Endothelial cell of umbilical vein (primary cell): ENCODE data around the gene CHD9. TPM values are rescaled to one million over a fixed set of nuclear protein-coding genes. Genes with fewer than 3 reads are reported as not detected.

Experiments
- BruUV-seq: library from RNA; stranded (reverse); fragments of 400-500 nt; replicated peaks from 2 replicates; lab custom pipeline; 2021; lab: Mats Ljungman, UMichigan
- CTCF ChIA-PET: fragments of 300-600, 350-600 bp; sonication (Branson Sonifier 250); formaldehyde crosslinking; loops from one replicate; lab custom pipeline; 2021; ENCODE audit warnings: antibody characterized with exemption, inconsistent platforms; lab: Charles Lee
- POLR2A ChIA-PET: fragments of 300-600, 350-600 bp; sonication (Branson Sonifier 250); formaldehyde crosslinking; loops from one replicate; lab custom pipeline; 2021; ENCODE audit warnings: antibody characterized with exemption, inconsistent platforms; lab: Charles Lee
- DNase-seq: peaks from one replicate; pipeline ENCODE4 v3.0.0-alpha.2; 2011; ENCODE audit warnings: low read depth, low spot score
- FAIRE-seq: peaks from 2 replicates; lab custom pipeline; 2011; peaks lifted over from hg19 to GRCh38; lab: Jason Lieb, UNC
- H2AFZ ChIP-seq: 2 replicates; pipeline ENCODE4 v1.6.0; 2012; ENCODE audit warnings: low read depth, low read length, control low read depth, inconsistent platforms
- H3K27ac ChIP-seq: 2 replicates; pipeline ENCODE4 v1.5.1; 2011; ENCODE audit warnings: low read depth, mild to moderate bottlenecking, control low read depth, low read length, moderate library complexity; ENCODE audit not compliant: insufficient read depth
- H3K27me3 ChIP-seq, 2 experiments: 2 replicates each; pipeline versions ENCODE4 v1.6.0 to v1.6.1; 2011; ENCODE audit warnings: low read length in 2 of 2, mixed read lengths in 1 of 2; ENCODE audit not compliant: control insufficient read depth in 2 of 2, insufficient read depth in 2 of 2
- H3K36me3 ChIP-seq, 2 experiments: 2 replicates in 1 of 2; 3 replicates in 1 of 2; pipeline ENCODE4 v1.5.1; 2011; ENCODE audit warnings: low read length in 2 of 2, mild to moderate bottlenecking in 1 of 2, moderate library complexity in 1 of 2; ENCODE audit not compliant: control insufficient read depth in 2 of 2, insufficient read depth in 2 of 2; ENCODE audit errors: extremely low read depth in 1 of 2
- H3K4me1 ChIP-seq: 3 replicates; pipeline ENCODE4 v1.5.1; 2011; ENCODE audit warnings: mild to moderate bottlenecking, low read length; ENCODE audit not compliant: control insufficient read depth, insufficient read depth; ENCODE audit errors: extremely low read depth
- H3K4me2 ChIP-seq: 2 replicates; pipeline ENCODE4 v1.6.1; 2011; ENCODE audit warnings: low read length, control low read depth, mixed read lengths; ENCODE audit not compliant: insufficient read depth
- H3K4me3 ChIP-seq, 3 experiments: fragments of 200-600 bp in 1 of 3; sonication (generic), shearing (Covaris generic) in 1 of 3; replicated peaks in 1 of 3; 2 replicates each; pipeline ENCODE4 v1.5.1; 2011 to 2016; ENCODE audit warnings: control low read depth in 3 of 3, low read length in 3 of 3, mild to moderate bottlenecking in 2 of 3, inconsistent platforms in 1 of 3, low read depth in 1 of 3, moderate library complexity in 1 of 3; ENCODE audit not compliant: insufficient read depth in 1 of 3
- H3K79me2 ChIP-seq: 2 replicates; pipeline ENCODE4 v1.6.0; 2012; ENCODE audit warnings: low read length, inconsistent platforms; ENCODE audit not compliant: control insufficient read depth, insufficient read depth
- H3K9ac ChIP-seq: replicated peaks from 2 replicates; pipeline ENCODE3; 2011; ENCODE audit warnings: low read length, control low read depth; ENCODE audit not compliant: insufficient read depth; ENCODE audit errors: extremely low read depth
- H3K9me1 ChIP-seq: replicated peaks from 3 replicates; pipeline ENCODE4 v1.6.0; 2011; ENCODE audit warnings: mild to moderate bottlenecking, low read length; ENCODE audit not compliant: control insufficient read depth, insufficient read depth; ENCODE audit errors: extremely low read depth
- H3K9me3 ChIP-seq: replicated peaks from 2 replicates; pipeline ENCODE4 v1.5.1; 2012; ENCODE audit warnings: low read length, inconsistent platforms; ENCODE audit not compliant: control insufficient read depth, insufficient read depth
- H4K20me1 ChIP-seq: replicated peaks from 2 replicates; pipeline ENCODE3; 2011; ENCODE audit warnings: mild to moderate bottlenecking, low read length; ENCODE audit not compliant: control insufficient read depth, insufficient read depth; ENCODE audit errors: extremely low read depth
- EZH2 ChIP-seq: IDR thresholded peaks from 2 replicates; pipeline ENCODE4 v1.6.1; 2012; ENCODE audit warnings: borderline replicate concordance, low read depth, mild to moderate bottlenecking, moderate library complexity, low read length, inconsistent platforms; ENCODE audit not compliant: severe bottlenecking
- FOS ChIP-seq: IDR thresholded peaks from 2 replicates; pipeline ENCODE4 v1.6.1; 2011; ENCODE audit warnings: mild to moderate bottlenecking, low read length, moderate library complexity, borderline replicate concordance; ENCODE audit not compliant: insufficient read depth
- GATA2 ChIP-seq: IDR thresholded peaks from 2 replicates; pipeline ENCODE4 v1.7.0; 2011; ENCODE audit warnings: low read depth, mild to moderate bottlenecking, moderate library complexity, mixed read lengths, low read length; ENCODE audit not compliant: insufficient read length, insufficient read depth
- JUN ChIP-seq: IDR thresholded peaks from 2 replicates; pipeline ENCODE4 v1.6.1; 2011; ENCODE audit warnings: borderline replicate concordance, low read depth; ENCODE audit not compliant: insufficient read length, insufficient read depth
- MYC ChIP-seq: IDR thresholded peaks from one replicate; pipeline ENCODE4 v1.6.1; 2011; ENCODE audit warnings: mild to moderate bottlenecking, low read depth, low read length
- POLR2A ChIP-seq: IDR thresholded peaks from 2 replicates; pipeline ENCODE4 v1.6.1; 2012; ENCODE audit warnings: low read depth, mild to moderate bottlenecking, control low read depth, low read length
- POLR2AphosphoS5 ChIP-seq: IDR thresholded peaks from 2 replicates; pipeline ENCODE4 v1.6.1; 2012; ENCODE audit warnings: low read depth, mild to moderate bottlenecking, control low read depth, low read length, moderate library complexity; ENCODE audit not compliant: insufficient read depth
- dilution Hi-C: fragments of 300-500 bp; cut with MboI; formaldehyde crosslinking; loops from one replicate; pipeline ENCODE4 v1.15.0; 2019; ENCODE audit warnings: low sequenced_read_pairs; ENCODE audit not compliant: extremely low pct_ligation_motif_present
- intact Hi-C: fragments of 100-400 bp; cut with micrococcal nuclease; formaldehyde crosslinking; loops from one replicate; pipeline ENCODE4 v1.10.0; 2022
- polyA plus RNA-seq, 4 experiments: library from polyadenylated mRNA; depleted of rRNA in 3 of 4; stranded (reverse) in 3 of 4; unstranded in 1 of 4; fragments of >200 nt; gene quantifications; 2 replicates each; pipeline versions ENCODE4 v1.2.1 to v1.2.3, GENCODE V29; 2011 to 2012; ENCODE audit warnings: missing spikeins in 1 of 4
- total RNA-seq: library from RNA; stranded (reverse); gene quantifications from 2 replicates; pipeline ENCODE4 v1.2.3, GENCODE V29; 2021
- TF ChIP-seq, protein P1 (sequence below): IDR thresholded peaks from 2 replicates; pipeline ENCODE4 v1.6.1; 2011; ENCODE audit not compliant: insufficient read depth, insufficient read length
- TF ChIP-seq, protein P2 (sequence below), 2 donors: IDR thresholded peaks; 1 replicate in 1 of 2; 2 replicates in 1 of 2; pipeline ENCODE4 v1.5.1; 2011; ENCODE audit warnings: low read length in 2 of 2, mild to moderate bottlenecking in 2 of 2, moderate library complexity in 2 of 2, control low read depth in 1 of 2, inconsistent platforms in 1 of 2, low read depth in 1 of 2; ENCODE audit not compliant: insufficient read depth in 1 of 2; ENCODE audit errors: extremely low read depth in 1 of 2

The CHD9 gene
- total and polyA plus RNA-seq, 2 donors (not counting 3 experiments of a cell fraction or from before 2014, with no cell fraction given) = 9.9 to 59.2 TPM

DNA sequence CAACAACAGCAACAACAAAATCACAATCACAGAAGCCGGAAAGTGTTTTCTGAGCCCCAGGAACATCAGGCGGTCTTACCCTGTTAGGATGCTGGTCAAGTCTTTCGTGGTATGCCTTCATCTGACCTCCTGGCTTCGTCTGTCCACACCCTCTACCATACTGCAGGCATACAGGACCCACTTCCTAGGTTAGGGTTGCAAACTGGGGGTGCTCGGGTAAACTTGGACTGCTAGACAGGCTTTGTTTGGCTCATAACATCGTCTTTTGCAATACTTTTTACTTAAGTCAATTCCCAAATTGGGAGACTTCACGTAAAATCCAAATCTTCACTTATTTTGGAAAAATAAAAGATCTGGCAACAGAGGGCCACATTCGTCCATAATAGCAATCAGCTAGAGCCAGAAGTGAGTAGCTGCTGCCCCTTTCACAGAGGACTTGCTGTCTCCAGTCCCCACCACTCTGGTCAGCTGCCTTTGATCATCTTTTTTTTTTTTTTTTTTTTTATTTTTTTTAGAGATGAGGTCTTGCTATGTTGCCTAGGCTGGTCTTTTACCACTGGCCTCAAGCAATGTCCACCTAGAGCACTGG lies 30.0 kb downstream of the CHD9 start:
- H3K36me3 ChIP-seq = no peaks in the 10 kb centered on the region
- H3K4me2 ChIP-seq = no peak overlapping the region
- no peaks in the 10 kb centered on the region for H4K20me1 ChIP-seq
- no peak overlapping the region for H2AFZ ChIP-seq
- no TSS peak for BruUV-seq
- no peaks in the 10 kb centered on the region for H3K9me3 ChIP-seq
- no peak overlapping the region for H3K4me3 ChIP-seq
- H3K9me1 ChIP-seq = no peaks in the 10 kb centered on the region
- ChIA-PET CTCF (interaction anchor here (1.7 kb wide), 1 partner anchor 27 kb away, joined by 5 read pairs; no protein-coding TSS in a partner anchor), POLR2A (no interaction called here)
- DNase-seq = no peak
- H3K79me2 ChIP-seq = no peaks in the 10 kb centered on the region
- TF ChIP-seq POLR2AphosphoS5 (no peak), GATA2 (no peak), MYC (no peak), FOS (no peak), JUN (no peak), EZH2 (no peak), POLR2A (no peak)
- TF ChIP-seq, protein P1, sequence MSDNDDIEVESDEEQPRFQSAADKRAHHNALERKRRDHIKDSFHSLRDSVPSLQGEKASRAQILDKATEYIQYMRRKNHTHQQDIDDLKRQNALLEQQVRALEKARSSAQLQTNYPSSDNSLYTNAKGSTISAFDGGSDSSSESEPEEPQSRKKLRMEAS = no peak
- TF ChIP-seq, protein P2, sequence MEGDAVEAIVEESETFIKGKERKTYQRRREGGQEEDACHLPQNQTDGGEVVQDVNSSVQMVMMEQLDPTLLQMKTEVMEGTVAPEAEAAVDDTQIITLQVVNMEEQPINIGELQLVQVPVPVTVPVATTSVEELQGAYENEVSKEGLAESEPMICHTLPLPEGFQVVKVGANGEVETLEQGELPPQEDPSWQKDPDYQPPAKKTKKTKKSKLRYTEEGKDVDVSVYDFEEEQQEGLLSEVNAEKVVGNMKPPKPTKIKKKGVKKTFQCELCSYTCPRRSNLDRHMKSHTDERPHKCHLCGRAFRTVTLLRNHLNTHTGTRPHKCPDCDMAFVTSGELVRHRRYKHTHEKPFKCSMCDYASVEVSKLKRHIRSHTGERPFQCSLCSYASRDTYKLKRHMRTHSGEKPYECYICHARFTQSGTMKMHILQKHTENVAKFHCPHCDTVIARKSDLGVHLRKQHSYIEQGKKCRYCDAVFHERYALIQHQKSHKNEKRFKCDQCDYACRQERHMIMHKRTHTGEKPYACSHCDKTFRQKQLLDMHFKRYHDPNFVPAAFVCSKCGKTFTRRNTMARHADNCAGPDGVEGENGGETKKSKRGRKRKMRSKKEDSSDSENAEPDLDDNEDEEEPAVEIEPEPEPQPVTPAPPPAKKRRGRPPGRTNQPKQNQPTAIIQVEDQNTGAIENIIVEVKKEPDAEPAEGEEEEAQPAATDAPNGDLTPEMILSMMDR (IDR thresholded peaks at IDR 0.05; ENCODE audit: extremely low read depth in 1 of 2, insufficient read depth in 1 of 2, low read depth in 1 of 2, low read length in 2 of 2) = no peak
- H3K27ac ChIP-seq = no peak overlapping the region
- H3K4me1 ChIP-seq = peaks cover 36% of the 10 kb centered on the region
- H3K9ac ChIP-seq = no peak overlapping the region
- FAIRE-seq = no peak
- H3K27me3 ChIP-seq = no peaks in the 10 kb centered on the region
- dilution Hi-C loops (no loop called here), intact Hi-C loops (no loop called here)
